Natural killer cell treated with Interleukin-12 subunit alpha and Interleukin-12 subunit beta and Interleukin-15 and Interleukin-18, amount 100 ng/mL, for 72 hours (primary cell): ENCODE measurements around the gene ZNF888. TPM values are rescaled to one million over a fixed set of nuclear protein-coding genes. Genes with fewer than 3 reads are reported as not detected.
"Not testable (repeated sequence)": the region's sequence is repeated elsewhere in the genome, so short reads cannot be mapped to it uniquely, and the experiment has no call there.

ENCODE experiments used
- ATAC-seq, 2 donors: fragments of 150-1000 bp; cut with Tn5 transposase in 1 of 2; sonication (Bioruptor Pico), chemical (Tn5 transposase) in 1 of 2; 2 replicates each; pipeline ENCODE4 v1.10.0; 2021
- DNase-seq: peaks from one replicate; pipeline ENCODE4 v3.0.0; 2022; ENCODE audit warnings: low spot score
- H3K27ac Mint-ChIP-seq, 2 donors: 1 replicate in 1 of 2; 2 replicates in 1 of 2; pipeline ENCODE4 v1.8.0; 2022; ENCODE audit warnings: mixed read lengths in 2 of 2, mild to moderate bottlenecking in 1 of 2, moderate library complexity in 1 of 2
- H3K27me3 Mint-ChIP-seq, 2 donors: 1 replicate in 1 of 2; 2 replicates in 1 of 2; pipeline ENCODE4 v1.8.0; 2022; ENCODE audit warnings: mixed read lengths in 2 of 2
- H3K36me3 Mint-ChIP-seq: one replicate; pipeline ENCODE4 v1.8.0; 2022; ENCODE audit warnings: mixed read lengths
- H3K4me1 Mint-ChIP-seq, 2 donors: 1 replicate in 1 of 2; 2 replicates in 1 of 2; pipeline ENCODE4 v1.8.0; 2022; ENCODE audit warnings: low read depth in 2 of 2, mixed read lengths in 2 of 2, mild to moderate bottlenecking in 1 of 2
- H3K4me3 Mint-ChIP-seq: one replicate; pipeline ENCODE4 v1.8.0; 2022; ENCODE audit warnings: mixed read lengths
- H3K9me3 Mint-ChIP-seq: 2 replicates; pipeline ENCODE4 v1.8.0; 2022; ENCODE audit warnings: mixed read lengths
- total RNA-seq, 2 donors: library from RNA; stranded (reverse); gene quantifications; one replicate each; pipeline ENCODE4 v1.2.3, GENCODE V29; 2022

Gene ZNF888
- total RNA-seq, 2 donors from 2014 or later = 5.3 to 6.5 TPM

DNA sequence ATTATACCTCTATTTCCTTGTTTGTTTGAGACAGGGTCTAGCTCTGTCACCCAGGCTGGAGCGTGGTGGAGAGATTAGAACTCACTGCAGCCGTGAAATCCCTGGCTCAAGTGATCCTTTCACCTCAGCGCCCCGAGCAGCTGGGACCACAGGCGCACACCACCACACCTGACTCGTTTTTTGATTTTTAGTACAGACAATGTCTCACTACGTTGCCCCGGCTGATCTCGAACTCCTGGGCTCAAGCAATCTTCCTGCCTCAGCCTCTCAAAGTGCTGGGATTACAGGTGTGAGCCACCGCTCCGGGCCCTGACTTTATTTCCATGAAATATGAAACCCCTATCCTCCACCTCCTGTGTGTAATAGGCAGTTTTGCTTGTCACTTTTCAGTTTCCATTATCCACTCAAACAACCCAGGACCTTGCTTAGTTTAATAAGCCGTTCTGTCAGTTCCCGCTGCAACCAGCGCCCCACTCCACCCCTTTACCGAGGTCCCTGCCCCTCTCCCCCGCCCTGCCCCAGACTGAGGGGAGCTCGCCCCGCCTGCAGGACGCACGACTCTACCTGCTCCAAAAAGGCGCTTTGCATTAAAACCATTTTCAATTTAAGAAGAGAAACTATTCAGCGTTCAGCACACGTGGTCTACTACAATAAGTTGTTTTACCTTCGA is 22.6 kb upstream of the ZNF888 start:
- DNase-seq = no peak
- no peaks in the 10 kb centered on the region for H3K27me3 Mint-ChIP-seq
- ATAC-seq = no peak
- H3K4me1 Mint-ChIP-seq = peaks cover 11% of the 10 kb centered on the region in 2 donors
- H3K27ac Mint-ChIP-seq = no peak overlapping the region
- peaks cover 21% of the 10 kb centered on the region for H3K36me3 Mint-ChIP-seq
- H3K4me3 Mint-ChIP-seq = no peak overlapping the region
- H3K9me3 Mint-ChIP-seq = peaks cover 15% of the 10 kb centered on the region

DNA sequence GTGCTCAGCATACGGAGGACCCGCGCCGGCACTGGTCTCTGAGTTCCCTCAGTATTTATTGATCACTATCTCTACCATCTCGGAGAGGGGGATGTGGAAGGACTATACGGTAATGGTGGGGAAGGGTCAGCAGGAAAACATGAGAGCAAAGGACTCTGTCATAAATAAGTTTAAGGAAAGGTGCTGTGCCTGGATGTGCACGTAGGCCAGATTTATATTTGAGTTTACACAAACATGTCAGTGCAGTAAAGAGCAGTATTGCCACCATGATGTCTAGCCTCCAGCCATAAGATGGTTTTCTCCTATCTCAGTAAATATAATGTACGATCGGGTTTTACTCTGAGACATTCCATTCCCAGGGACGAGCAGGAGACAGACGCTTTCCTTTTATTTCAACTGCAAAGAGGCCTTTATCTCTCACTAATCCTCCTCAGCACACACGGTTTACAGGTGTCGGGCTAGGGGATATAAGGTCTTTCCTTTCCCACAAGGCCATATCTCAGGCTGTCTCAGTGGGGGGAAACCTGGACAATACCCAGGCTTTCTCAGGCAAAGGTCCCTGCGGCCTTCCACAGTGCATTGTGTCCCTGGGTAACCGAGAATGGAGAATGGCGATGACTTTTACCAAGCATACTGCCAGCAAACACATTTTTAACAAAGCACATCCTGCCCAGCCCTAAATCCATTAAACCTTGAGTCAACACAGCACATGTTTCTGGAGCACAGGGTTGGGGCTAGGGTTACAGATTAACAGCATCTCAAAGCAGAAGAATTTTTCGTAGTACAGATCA is 21.7 kb upstream of the ZNF888 start:
- H3K27ac Mint-ChIP-seq, ATAC-seq, H3K27me3 Mint-ChIP-seq, H3K4me3 Mint-ChIP-seq, H3K9me3 Mint-ChIP-seq, DNase-seq: not testable (repeated sequence)
- Mint-ChIP-seq H3K36me3 (peaks cover 12% of the 10 kb centered on the region), H3K4me1 (peaks cover 11% of the 10 kb centered on the region in 2 donors)

GRCh38 chr19:52943884-52944643 is 20.8 kb upstream of the ZNF888 start:
- peaks cover 5% of the 10 kb centered on the region for H3K36me3 Mint-ChIP-seq
- H3K4me3 Mint-ChIP-seq = no peak overlapping the region
- H3K27me3 Mint-ChIP-seq = no peaks in the 10 kb centered on the region
- peaks cover 11 to 14% of the 10 kb centered on the region in 2 donors for H3K4me1 Mint-ChIP-seq
- ATAC-seq (no peak), DNase-seq (no peak)
- no peaks in the 10 kb centered on the region for H3K9me3 Mint-ChIP-seq
- H3K27ac Mint-ChIP-seq = no peak overlapping the region

DNA sequence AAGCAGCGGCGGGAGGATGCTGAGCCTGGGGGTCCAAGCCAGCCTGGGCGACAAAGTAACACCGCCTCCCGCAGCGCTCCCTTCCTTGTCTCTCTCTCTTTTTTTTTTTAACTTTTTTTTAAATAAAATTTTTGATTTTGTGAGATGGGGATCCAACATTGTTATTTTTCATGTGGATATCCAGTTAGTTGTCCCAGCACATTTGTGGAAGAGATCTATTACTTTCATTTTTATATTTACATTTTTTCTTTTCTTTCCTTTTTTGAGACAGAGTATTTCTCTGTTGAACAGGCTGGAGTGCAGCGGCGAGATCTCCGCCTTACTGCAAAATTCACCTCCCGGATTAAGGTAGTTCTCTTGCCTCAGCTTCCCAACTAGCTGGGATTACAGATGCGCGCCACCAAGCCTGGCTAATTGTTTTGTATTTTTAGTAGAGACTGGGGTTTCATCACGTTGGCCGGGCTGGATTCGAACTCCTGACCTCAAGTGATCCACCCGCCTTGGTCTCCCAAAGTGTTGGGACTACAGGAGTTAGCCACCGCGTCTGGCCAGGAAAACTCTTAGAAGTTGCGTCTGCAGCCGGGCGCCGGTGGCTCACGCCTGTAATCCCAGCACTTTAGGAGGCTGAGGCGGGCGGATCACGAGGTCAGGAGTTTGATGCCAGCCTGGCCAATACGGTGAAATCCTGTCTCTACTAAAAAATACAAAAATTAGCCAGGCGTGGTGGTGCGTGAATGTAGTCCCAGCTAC is 20.1 kb upstream of the ZNF888 start:
- no peak for ATAC-seq
- Mint-ChIP-seq H3K4me1 (peaks cover 18 to 21% of the 10 kb centered on the region in 2 donors), H3K4me3 (peak overlapping the region; percentile 96), H3K27ac (no peak overlapping the region), H3K36me3 (peaks cover 5% of the 10 kb centered on the region), H3K9me3 (no peaks in the 10 kb centered on the region), H3K27me3 (no peaks in the 10 kb centered on the region)
- no peak for DNase-seq

DNA sequence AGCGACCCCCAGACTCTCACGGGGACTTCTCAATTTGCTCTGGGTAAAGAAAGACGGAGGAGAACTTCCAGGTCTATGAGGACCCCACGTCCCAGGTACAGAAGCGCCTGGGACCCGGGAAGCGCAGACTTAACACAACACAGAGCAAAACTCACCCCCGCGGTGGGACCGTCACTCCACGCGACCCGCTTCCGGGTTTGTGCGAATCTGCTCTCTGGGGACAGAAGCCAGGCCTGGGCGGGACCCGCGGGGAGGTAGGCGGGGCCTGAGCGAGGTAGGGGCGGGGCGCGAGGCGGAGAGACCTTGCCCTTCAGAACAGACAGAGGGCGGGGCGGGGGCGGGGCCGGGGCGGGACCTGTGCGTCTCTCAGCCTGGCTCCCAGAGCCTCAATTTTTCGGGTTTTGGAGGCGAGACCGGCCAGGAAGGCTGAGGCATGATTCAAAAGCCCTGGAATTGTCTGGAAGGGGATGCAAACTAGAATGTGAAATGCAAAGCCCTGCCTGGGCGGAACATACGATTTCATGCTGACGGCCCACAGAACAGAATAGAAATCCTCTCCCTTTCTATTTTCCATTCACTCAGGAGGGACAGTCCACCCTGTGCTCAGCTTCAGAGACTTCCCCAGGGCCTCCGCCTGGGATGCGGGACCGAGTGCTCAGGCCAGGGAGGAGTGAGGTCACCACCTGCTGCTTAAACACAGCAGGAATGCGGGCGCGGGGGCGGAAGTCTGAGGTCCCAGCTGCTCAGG is 19.3 kb upstream of the ZNF888 start:
- Mint-ChIP-seq H3K9me3 (no peaks in the 10 kb centered on the region), H3K4me1 (peaks cover 19 to 21% of the 10 kb centered on the region in 2 donors), H3K27me3 (no peaks in the 10 kb centered on the region), H3K4me3 (peak overlapping the region; percentile 96), H3K27ac (peak overlapping the region; percentile 71 to 93), H3K36me3 (peaks cover 5% of the 10 kb centered on the region)
- DNase-seq (peak; percentile 95), ATAC-seq (peak; percentile 100)

DNA sequence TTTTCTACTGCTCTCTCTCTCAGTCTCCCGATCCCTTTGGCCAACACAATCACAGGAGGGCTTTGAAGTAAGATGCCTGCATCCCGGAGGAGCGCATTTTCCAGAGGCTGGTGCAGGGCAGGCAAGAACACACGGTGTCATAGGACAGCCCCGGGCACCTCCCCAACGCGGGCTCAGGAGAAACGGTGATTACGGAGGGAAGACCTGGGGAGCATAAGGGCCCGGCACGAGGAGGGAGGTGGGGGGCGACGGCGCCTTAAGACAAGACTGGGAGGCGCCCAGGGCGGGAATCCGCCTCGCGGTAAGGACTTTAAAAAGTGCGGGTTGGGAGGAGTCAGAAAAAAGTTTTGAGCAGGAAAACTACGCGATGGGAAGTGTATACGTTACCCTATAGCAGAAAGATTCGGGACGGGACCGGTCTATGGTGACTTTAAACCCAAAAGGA is 18.7 kb upstream of the ZNF888 start:
- Mint-ChIP-seq H3K36me3 (peaks cover 5% of the 10 kb centered on the region), H3K4me1 (peaks cover 20 to 23% of the 10 kb centered on the region in 2 donors)

DNA sequence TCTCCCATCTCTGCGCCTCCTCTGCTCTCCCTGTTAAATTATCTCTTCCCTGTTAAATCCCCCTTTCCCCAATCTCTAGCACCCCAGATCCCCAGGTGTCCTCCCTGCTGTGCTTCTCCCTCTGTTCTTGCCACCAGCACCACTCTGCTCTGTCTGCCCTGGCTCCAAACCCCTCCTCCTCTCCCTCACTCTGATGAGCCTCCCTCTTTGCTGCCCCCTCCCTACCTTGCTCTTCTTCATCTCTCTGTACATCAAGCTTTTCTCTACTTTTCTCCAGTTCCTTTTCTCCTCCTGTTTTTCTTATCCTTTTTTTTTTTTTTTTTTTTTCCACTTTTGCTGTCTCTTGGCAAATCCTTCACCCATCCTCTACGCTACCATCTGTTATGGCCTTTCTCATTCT is 18.3 kb upstream of the ZNF888 start:
- peak overlapping the region; percentile 96 for H3K4me3 Mint-ChIP-seq
- not testable (repeated sequence) for H3K36me3 Mint-ChIP-seq, H3K27me3 Mint-ChIP-seq, ATAC-seq, H3K9me3 Mint-ChIP-seq, DNase-seq
- peaks cover 25 to 28% of the 10 kb centered on the region in 2 donors for H3K4me1 Mint-ChIP-seq
- H3K27ac Mint-ChIP-seq = peak overlapping the region; percentile 71 to 93

More for the DNA sequence above, 18.7 kb upstream of the ZNF888 start:
- ATAC-seq = peak; percentile 9 to 34
- Mint-ChIP-seq H3K27ac (peak overlapping the region; percentile 71 to 93), H3K4me3 (peak overlapping the region; percentile 96), H3K9me3 (no peaks in the 10 kb centered on the region), H3K27me3 (no peaks in the 10 kb centered on the region)
- DNase-seq = no peak

DNA sequence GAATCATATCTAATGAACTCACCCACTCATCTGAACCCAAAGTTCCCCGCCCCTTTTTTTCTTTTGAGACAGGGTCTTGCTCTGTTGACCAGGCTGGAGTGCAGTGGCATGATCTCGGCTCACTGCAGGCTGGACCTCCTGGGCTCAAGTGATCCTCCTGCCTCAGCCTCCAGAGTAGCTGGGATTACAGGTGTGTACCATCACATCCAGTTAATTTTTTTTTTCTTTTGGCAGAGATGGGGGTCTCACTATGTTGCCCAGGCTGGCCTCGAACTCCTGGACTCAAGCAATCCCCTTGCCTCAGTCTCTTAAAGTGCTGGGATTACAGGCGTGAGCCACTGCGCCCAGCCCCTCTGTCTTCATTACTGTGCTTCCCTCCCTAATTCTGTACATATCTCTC is 17.7 kb upstream of the ZNF888 start:
- H3K4me1 Mint-ChIP-seq = peaks cover 27 to 34% of the 10 kb centered on the region in 2 donors
- H3K27me3 Mint-ChIP-seq, H3K9me3 Mint-ChIP-seq, DNase-seq, ATAC-seq, H3K36me3 Mint-ChIP-seq: not testable (repeated sequence)
- peak overlapping the region; percentile 71 to 93 for H3K27ac Mint-ChIP-seq
- peak overlapping the region; percentile 96 for H3K4me3 Mint-ChIP-seq

GRCh38 chr19:52938761-52939160 is 15.5 kb upstream of the ZNF888 start:
- Mint-ChIP-seq H3K27ac (peak overlapping the region in 1 of 2 donors; percentile 81), H3K36me3 (peaks cover 5% of the 10 kb centered on the region), H3K4me1 (peaks cover 27 to 38% of the 10 kb centered on the region in 2 donors), H3K4me3 (no peak overlapping the region), H3K9me3 (no peaks in the 10 kb centered on the region), H3K27me3 (no peaks in the 10 kb centered on the region)
- no peak for ATAC-seq
- DNase-seq = no peak

- Mint-ChIP-seq H3K27me3 (no peaks in the 10 kb centered on the region), H3K27ac (peak overlapping the region in 1 of 2 donors; percentile 2), H3K4me1 (peaks cover 32 to 44% of the 10 kb centered on the region in 2 donors), H3K4me3 (no peak overlapping the region), H3K9me3 (no peaks in the 10 kb centered on the region), H3K36me3 (peaks cover 5% of the 10 kb centered on the region)
- DNase-seq (no peak), ATAC-seq (no peak)
Observed at GRCh38 chr19:52936954-52937325, 13.7 kb upstream of the ZNF888 start.

- DNase-seq (no peak), ATAC-seq (no peak)
- Mint-ChIP-seq H3K4me1 (peaks cover 26 to 38% of the 10 kb centered on the region in 2 donors), H3K36me3 (no peaks in the 10 kb centered on the region), H3K27ac (peak overlapping the region in 1 of 2 donors; percentile 69), H3K27me3 (no peaks in the 10 kb centered on the region), H3K4me3 (no peak overlapping the region), H3K9me3 (no peaks in the 10 kb centered on the region)
Observed at GRCh38 chr19:52936151-52936953, 13.1 kb upstream of the ZNF888 start.

GRCh38 chr19:52935434-52935833 is 12.2 kb upstream of the ZNF888 start:
- Mint-ChIP-seq H3K9me3 (no peaks in the 10 kb centered on the region), H3K4me3 (no peak overlapping the region), H3K27me3 (no peaks in the 10 kb centered on the region), H3K4me1 (peaks cover 22 to 35% of the 10 kb centered on the region in 2 donors), H3K36me3 (no peaks in the 10 kb centered on the region), H3K27ac (peak overlapping the region in 1 of 2 donors; percentile 69)
- peak; percentile 71 to 79 for ATAC-seq
- no peak for DNase-seq
